Body of pancreas (tissue), 4 donors: Measurements from ENCODE around the gene DNMBP.

Experiments used
- POLR2A ChIP-seq, 3 donors: fragments of 450-650 bp; IDR thresholded peaks; one replicate each; pipeline ENCODE4 v1.6.1; 2016; ENCODE audit warnings: antibody characterized with exemption in 3 of 3, mild to moderate bottlenecking in 2 of 3
- TF ChIP-seq, protein P1 (sequence below), 7 experiments: fragments of 450-650 bp in 4 of 7; fragments of 200-600 bp in 3 of 7; sonication (generic) in 3 of 7; IDR thresholded peaks; one replicate each; pipeline ENCODE4 v1.5.1; 2016 to 2019; ENCODE audit warnings: antibody characterized with exemption in 7 of 7

DNA sequence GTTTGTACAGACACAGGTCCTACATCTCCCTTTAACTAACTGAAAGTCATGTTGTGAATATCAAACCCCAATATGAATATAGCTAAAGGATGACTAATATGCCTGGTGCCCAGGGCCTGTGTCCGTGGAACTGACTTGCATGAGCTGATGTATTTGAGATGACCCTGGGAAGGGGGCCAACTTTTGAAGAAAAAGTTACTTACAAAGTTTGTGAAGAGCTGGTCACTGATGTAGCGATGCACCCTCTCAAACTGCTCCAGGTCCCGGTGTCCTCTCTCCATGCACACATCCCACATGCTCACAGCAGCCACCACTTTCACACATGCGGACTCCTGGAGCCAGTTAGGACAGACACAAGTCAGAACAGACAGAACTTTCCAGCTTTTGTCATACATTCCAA is 121.1 kb downstream of the DNMBP start:
- TF ChIP-seq, protein P1, sequence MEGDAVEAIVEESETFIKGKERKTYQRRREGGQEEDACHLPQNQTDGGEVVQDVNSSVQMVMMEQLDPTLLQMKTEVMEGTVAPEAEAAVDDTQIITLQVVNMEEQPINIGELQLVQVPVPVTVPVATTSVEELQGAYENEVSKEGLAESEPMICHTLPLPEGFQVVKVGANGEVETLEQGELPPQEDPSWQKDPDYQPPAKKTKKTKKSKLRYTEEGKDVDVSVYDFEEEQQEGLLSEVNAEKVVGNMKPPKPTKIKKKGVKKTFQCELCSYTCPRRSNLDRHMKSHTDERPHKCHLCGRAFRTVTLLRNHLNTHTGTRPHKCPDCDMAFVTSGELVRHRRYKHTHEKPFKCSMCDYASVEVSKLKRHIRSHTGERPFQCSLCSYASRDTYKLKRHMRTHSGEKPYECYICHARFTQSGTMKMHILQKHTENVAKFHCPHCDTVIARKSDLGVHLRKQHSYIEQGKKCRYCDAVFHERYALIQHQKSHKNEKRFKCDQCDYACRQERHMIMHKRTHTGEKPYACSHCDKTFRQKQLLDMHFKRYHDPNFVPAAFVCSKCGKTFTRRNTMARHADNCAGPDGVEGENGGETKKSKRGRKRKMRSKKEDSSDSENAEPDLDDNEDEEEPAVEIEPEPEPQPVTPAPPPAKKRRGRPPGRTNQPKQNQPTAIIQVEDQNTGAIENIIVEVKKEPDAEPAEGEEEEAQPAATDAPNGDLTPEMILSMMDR (IDR thresholded peaks at IDR 0.05) = no peak
- no peak for TF ChIP-seq POLR2A (IDR thresholded peaks at IDR 0.05)
